C1 segment of cervical spinal cord (tissue), 14 donors: ENCODE results near the gene TEDC1.

Experiments
- DNase-seq, 14 donors: peaks; one replicate each; lab custom pipeline; 2025; lab: John Stamatoyannopoulos, UW

The TEDC1 gene

DNA sequence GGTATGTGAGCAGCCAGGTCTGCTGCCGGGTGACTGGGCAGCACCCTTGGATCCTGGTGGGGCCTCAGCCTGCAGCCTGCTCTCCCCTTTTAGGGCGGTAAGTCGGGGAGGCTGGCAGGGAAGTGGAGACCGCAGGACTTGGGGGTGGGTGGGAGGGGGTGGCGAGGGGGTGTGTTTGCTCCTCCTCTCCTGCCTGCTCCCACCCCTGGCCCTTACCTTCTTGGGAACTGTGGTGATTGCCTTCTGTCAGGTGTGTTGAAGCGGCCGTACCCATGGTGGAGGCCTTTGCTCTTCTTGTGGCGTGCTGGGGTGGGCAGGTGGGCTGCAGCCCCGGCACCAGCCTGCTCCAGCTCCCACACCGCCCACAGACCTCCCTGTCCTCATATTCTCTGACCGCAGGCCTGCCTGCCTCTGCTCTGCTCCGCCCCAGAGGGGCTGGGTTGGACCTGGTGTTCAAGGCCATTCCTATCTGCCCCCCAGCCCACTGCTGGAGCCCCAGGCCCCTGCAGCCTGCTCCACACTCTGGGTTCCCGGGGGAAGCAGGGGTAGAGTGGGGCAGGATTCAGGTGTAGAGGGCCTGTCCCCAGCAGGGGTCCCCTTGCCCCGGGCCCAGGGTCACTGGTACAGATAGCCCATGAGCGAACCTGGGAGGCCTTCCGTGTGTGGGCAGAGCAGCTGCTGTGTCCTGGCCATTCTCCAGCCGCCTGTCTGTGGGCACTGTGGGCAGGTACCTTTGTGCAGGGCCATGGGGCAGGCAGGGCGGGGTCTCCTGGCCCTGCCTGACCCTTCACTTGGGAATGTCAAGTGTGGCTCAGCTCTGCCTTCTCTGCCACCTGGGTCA lies 5.2 kb downstream of the TEDC1 start:
- DNase-seq = no peak

- DNase-seq = no peak
These were observed 6.0 kb downstream of the TEDC1 start for GRCh38 chr14:105496831-105497591.

DNA sequence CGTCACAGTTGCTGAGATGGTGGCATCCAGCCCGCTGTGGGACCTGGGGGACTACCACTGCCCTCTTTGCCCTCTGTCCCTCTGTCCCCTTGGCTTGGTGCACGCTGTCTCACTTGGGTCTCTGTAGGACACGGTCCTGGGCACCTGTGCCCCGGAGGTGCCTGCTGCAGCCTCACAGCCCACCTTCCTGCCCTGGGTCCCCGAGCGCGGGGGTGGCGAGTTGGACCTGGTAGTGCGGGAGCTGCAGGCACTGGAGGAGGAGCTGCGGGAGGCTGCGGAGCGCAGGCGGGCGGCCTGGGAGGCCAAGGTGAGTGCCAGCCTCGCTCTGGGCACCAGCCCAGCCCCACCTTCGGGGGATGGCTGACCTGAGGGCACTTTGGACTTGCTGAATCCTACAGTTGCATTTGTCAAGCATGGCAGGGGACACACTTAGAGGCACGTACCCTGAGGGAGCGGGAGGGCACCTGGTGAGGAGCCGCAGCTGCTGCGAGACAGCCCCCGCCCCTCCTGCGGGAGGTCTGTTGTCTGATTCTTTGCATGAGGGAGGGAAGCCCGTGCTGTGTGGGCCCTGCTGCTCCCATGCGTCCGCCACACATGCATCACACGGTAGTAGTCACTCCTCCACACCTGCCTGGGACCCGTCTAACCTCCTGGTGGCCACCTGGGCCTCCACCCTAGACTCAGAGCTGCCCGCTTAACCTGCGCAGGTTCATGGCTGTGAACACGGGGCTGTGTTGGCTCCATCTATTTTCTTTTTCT lies 6.8 kb downstream of the TEDC1 start:
- no peak for DNase-seq

DNA sequence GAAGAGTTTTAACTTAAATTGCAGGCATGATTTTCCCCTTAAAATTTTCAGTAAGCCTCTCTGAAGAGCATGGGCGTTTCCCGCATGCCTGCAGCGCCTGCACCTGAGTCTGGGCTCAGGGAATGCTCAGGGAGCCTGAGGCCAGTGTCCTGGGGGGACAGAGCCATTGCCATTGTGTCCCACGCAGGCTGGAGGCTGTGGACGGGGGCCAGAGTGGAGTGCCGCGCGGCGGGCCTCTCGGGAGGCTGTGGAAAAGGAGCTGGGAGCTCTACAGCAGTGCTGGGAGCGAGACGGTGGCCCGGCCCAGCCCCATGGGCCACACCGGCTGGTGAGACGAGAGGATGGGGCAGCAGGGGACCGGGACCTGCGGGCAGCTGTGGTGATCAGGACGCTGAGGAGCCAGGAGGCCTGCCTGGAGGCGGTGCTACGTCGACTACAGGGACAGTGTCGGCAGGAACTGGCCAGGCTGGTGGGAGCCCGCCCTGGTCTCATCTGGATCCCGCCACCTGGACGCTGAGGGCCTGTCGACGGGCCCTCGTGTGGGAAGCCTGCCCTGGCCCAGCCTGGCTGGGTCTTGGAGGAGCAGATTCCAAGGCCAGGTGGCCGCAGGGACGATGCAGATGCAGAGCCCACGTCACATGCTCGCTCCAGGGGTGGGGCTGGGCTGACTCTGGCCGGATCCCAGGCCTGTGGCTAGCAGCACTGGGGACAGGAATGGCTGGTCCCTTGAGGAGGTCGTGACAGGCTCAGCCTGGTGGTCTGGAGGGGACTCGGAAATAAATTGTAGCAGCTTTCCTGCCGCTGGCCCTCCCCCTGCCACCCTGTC lies 7.6 kb downstream of the TEDC1 start:
- DNase-seq = peak in 8 of 14 donors; percentile 55 to 85 (median 74)

DNA sequence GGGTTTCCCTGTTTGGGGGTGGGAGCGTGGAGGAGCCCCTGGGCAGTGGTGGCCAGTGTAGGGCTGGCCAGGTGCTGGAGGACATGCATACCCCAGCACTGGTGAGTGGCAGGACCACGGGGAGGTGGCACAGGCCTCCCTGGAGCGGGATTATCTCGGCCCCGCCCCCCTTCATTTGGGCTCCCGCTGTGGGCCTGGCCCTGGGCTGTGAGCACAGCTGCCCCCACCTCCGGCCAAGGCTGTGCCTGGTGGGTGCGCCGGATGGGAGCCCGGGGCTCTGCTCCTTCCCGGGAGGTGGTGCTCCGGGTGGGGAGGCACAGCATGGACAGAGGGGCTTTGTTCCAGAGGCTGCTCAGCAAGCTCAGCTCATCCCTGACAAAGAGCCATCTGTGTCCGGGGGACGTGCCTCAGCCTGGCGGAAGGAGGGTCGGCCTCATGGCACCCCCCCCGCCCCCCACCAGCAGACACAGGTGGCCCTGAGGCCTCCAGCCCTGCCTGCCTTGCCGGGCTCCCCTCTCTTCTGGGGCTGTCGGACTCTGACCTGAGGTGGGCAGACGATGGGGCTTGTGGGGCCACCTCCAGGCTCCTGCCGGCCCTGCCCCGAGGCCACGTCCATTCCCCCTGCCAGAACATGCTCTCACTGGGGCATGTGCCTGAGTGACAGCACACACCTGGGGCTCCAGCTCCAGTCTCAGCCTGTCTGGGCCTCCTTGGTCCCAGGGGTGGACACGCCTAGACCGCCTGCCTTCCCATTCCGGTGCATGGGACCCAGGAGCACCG lies 8.4 kb downstream of the TEDC1 start:
- peak in 13 of 14 donors; percentile 19 to 93 (median 77) for DNase-seq

DNA sequence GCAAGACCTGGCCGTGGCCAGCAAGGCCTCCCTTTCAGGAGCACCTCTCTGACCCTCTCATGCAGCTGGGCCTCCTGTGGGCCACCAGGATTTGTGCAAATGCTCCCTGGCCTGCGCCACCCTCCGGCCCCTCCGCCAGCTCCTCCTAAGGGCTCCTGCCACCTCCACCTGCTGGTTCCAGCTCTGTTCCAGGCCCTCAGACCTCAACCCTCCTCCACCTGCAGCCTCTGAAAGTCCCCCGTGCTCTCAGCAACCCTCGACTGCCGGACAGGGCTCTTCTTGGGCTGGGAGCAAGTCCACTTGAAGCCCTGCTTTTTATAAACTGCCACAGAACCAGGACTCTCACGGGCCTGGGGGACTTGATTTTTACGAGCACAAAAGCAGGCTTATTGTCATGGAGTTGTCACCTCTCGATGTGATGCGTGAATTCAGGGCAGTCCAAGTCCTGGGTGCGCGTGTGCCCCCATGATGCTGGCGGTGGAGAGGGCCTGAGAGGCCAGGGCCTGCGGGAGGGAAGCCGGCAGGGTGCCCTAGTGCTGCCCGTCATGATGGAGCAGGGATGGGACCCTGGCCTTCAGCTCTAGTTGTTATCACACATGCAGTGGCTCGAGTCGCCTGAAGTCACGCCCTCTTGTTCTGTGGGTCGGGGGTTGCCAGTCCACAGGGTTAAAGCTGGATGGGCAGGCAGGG lies 9.1 kb downstream of the TEDC1 start:
- no peak for DNase-seq

DNA sequence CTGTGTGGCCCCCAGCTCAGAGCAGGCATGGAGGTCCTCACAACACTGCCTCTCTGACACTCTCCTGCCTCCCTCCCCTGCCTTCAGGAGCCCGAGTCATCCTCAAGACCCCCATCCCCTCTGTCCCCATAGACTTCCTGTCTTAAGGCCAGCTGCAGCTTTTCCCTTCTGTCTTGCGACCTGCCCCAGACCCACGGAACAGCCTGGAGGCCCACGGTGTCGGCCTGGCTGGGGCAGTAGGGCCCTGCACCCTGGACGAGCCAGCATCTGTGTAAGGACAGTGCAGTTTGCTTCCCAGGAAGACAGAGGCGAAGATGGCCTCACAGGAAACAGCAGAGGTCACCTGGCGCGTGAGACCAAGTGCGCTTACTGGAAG lies 9.7 kb downstream of the TEDC1 start:
- DNase-seq = no peak

DNA sequence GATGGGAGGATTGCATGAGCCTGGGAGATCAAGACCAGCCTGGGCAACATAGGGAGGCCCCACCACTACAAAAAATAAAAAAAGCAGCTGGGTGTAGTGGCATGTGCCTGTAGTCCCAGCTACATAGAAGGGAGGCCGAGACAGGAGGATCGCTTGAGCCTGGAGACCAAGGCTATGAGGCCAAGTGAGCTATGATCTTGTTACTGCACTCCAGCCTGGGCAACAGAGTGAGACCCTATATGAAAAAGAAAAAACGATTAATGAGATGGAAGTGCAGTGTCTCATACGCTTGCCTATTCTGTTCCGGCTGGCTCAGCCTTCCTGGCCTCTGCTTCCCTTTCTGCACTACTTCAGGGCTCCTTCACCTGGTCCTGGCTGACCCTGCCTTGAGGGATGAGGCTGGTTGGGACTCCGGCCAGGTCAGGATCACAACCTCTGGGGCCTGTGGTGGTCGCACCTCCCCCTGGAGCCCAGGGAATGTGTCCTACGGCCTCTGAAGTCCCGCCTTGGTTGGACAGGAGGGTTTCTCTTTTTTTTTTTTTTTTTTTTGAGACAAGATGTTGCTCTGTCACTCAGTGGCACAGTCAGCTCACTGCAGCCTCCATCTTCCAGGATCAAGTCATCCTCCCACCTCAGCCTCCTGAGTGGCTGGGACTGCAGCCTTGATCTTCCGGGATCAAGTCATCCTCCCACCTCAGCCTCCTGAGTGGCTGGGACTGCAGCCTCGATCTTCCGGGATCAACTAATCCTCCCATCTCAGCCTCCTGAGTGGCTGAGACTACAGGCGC lies 10.7 kb downstream of the TEDC1 start:
- no peak for DNase-seq

- DNase-seq = no peak
These were observed 11.6 kb downstream of the TEDC1 start for GRCh38 chr14:105502446-105503295.

DNA sequence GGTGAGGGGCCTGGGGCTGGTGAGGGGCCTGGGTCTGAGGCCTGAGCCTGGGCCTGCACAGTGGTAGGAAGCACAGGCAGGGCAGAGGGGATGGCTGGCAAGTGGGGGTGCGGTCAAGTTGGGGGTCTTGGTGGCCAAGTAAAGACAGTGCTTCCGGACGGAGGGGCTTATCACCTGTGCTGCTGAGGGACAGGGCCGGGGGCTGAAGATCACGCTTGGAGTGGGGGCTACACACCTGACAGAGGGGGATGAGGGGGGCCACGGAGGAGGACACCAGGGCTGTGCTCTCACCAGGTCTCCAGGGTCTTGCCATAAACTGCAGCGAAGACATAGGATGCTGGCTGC lies 12.2 kb downstream of the TEDC1 start:
- no peak for DNase-seq

- DNase-seq = no peak
These were observed 13.1 kb downstream of the TEDC1 start for GRCh38 chr14:105503935-105504692.

GRCh38 chr14:105505101-105505500 lies 14.1 kb downstream of the TEDC1 start:
- DNase-seq = no peak

GRCh38 chr14:105507247-105507646 lies 16.2 kb downstream of the TEDC1 start:
- no peak for DNase-seq

- no peak for DNase-seq
These were observed 17.0 kb downstream of the TEDC1 start for GRCh38 chr14:105508069-105508468.

DNA sequence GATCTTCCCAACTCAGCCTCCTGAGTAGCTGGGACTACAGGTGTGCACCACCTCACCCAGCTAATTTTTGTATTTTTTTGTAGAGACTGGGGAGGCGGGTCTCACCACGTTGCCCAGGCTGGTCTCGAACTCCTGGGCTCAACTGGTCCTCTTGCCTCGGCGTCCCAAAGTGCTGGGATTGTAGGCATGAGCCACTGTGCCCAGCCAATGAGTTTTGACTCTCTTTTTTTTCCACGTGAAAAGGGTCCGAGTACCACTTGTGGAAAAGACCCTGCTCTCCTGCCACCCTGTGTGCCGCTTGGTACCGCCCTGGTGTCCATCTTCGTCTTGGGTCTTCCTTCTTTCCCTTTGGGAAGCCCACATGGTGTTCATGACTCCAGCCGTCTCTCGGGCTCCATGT lies 17.6 kb downstream of the TEDC1 start:
- DNase-seq = no peak

DNA sequence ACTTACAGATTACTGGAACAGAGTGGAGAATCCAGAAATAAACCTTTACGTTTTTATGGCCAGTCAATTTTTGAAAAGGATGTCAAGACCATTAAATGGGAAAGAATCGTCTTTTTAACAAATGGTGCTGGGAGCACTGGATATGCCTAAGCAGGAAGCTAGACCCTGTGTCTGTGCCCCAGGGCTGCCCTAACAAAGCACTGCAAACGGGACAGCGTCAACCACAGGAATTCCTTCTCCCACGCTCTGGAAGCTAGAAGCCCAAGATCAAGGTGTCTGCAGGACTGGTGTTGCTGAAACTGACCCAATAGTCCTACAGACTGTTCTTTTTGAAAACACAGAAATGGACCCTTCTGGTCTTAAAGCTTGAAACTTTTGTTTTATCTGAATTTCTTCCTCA lies 26.1 kb downstream of the TEDC1 start:
- no peak for DNase-seq

GRCh38 chr14:105519946-105520698 lies 29.1 kb downstream of the TEDC1 start:
- DNase-seq = no peak
